NCI-H510A treated with DMSO at 0.1 percent for 48 hours (cell line): ENCODE results near the gene ANKRD36C.
"Not testable (repeated sequence)": the region's sequence is repeated elsewhere in the genome, so short reads cannot be mapped to it uniquely, and the experiment has no call there.

Source experiments
- DNase-seq: peaks from one replicate; lab custom pipeline; 2025; lab: John Stamatoyannopoulos, UW

Gene ANKRD36C

DNA sequence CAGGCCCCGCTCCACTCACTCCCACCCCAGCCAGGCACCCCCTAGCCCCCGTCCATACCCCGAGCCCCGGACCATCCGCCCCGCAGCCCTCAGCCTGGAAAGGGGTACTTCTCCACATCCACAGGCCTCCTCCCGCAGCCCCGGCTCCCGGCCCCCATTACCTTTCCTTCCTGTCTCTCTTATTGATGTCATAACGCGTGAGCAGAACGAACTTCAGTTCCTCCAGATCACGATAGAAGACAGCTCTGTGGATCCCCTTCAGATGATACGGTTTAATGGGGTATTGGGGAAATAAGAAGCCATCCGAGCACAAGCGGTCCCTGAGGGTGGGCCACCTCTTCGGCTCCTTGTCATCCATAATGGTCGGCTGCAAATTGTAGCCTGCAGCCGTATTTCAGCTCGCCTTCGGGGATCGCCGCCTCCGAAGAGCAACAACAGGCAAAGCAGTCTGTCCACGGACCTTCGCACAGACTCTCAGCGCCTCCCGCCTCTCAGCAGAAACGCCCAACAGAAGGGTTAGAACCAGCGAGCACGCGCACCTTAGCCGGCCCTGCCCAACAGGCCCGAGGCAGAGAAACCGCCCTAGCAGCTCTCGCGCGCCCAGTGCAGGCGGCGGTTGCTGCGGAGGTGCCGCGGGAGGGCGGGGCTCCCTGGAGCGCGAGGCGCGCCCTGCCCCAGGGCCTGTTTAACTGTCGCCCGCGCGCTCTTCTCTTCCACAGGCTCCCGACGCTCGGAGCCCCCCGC, at the start of gene ANKRD36C:
ANKRD36C (minus strand) TSS at position 474 of the 744 bp plus-strand sequence; CDS start at position 358, 116 bp downstream.
- not testable (repeated sequence) for DNase-seq

GRCh38 chr2:96035554-96035953, 43.9 kb upstream of the ANKRD36C start:
- DNase-seq = not testable (repeated sequence)

DNA sequence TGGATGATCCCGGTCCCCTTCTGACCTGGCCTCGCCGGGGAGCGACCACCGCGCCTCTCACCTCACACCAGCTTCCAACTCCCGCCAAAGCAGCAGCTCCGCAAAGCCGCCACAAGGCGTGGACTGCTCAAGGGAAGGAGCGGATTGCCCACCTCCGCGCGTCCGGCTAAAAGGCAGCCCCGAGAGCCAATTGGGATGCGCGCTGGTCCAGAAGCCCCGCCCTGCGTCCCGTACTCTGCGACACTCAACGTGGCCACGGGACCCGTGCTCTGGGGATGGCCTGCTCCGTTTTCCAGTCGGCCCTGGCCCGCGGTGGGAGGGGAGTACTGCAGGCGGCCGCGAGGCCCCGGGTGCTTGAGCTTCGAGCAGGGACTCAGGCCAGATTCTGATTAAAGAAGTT, 43.2 kb upstream of the ANKRD36C start, which contains the start of gene GPAT2:
GPAT2 (minus strand) TSS at position 125 of the 400 bp plus-strand sequence. CDS start 2,557 bp downstream, outside the sequence.
- not testable (repeated sequence) for DNase-seq

DNA sequence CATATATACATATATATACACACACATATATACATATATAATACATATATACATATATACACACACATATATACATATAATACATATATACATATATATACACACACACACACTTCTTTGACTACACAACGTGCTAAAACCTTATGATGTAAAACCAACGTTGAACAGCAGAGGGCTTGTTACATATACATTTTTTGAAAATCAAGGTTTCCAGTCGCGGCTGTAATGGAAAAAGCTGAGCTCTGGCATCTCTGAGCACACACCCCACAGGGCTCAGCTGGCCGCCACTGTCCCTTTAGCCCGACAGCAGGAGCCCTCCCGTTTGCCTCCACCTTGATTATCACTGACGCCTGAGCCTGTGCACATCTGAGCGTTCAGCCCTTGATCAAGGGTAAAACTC, 42.4 kb upstream of the ANKRD36C start:
- not testable (repeated sequence) for DNase-seq

DNA sequence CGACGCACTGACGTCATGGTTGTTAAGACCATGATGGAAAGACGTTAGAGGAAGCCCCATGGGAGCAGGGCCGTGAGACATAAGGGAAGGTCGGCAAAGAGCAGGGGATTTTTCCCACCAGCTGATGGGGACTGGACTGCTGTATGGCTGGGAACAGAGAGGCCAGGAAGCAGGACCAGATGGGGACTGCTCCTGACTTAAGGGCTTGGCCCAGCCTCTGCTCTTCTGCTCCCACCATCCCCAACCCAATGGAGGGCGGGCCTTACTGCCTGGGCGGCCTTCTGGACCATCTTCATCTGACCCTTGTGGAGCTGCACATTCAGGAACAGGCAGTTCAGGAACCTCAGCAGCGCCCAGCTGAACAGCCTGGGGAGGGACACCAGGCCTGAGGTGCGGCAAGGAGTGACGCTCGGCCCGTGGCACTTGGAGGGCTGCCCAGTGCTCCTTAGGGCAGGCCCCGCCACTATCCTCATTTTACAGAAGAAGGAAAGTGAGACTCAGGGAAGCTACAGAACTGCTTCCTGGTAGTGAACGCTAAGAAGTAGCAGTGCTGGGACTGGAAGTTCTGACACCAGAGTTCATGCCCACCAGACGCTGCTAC, 36.2 kb upstream of the ANKRD36C start:
- DNase-seq = not testable (repeated sequence)

DNA sequence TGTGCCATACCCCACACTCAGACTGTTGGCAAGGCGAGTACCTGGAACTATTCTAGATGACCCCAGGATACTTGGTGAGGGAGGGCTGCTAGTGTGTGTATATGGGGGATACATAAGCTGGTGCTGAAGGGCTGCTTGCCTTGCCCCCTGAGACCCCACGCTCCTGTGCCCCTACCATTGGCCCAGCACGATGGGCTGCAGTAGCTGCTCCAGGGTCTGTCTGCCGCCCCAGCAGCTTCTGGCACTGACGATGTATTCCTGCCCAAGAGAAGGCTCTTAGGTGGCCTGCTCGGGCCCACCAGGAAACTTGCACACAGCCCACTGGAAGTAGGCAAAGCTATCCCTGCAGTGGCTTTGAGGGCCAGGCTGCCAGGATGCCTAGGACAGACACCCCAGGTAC, 34.1 kb upstream of the ANKRD36C start:
- DNase-seq = not testable (repeated sequence)

GRCh38 chr2:96025194-96025492, 33.5 kb upstream of the ANKRD36C start:
- DNase-seq = no peak

DNA sequence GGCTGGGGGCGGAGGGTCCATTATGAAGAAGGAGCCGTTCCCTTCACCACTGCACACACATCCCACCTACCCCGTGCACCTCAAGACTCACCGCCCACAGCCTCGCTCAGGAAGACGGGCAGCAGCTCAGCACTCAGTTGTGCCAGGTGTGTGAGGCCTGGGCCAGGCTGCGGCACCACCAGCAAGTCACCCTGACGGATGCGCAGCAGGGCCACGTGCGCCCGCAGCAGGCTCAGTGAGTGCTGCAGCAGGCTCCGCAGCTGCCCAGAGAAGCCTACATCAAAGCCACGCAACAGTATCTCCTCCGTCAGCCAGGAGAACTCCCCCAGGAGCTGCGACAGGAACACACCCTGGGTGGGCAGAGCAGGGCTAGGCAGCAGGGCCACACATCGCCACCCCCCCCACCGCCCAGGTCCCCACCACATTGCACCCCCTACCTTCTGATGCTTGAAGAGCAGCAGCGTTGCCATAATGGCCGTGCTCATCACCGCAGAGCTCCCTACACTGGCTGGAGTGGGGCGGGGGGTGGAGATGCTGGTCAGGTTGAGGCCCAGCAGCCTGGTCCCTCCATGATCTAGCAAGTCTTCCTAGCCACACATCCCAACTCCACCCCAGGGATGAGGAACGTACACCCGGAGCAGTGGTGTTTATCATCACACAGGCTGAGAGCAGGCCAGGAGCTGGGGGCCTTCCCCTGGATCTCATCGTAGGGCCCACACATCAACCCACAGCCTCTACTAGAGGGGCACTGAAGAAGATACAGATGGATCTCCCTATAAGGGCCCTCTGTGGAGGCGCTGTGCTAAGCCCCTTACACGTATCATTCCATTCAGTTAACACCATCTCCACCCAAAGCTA, 32.9 kb upstream of the ANKRD36C start:
- DNase-seq = no peak

GRCh38 chr2:96023701-96024100, 32.1 kb upstream of the ANKRD36C start:
- not testable (repeated sequence) for DNase-seq

DNA sequence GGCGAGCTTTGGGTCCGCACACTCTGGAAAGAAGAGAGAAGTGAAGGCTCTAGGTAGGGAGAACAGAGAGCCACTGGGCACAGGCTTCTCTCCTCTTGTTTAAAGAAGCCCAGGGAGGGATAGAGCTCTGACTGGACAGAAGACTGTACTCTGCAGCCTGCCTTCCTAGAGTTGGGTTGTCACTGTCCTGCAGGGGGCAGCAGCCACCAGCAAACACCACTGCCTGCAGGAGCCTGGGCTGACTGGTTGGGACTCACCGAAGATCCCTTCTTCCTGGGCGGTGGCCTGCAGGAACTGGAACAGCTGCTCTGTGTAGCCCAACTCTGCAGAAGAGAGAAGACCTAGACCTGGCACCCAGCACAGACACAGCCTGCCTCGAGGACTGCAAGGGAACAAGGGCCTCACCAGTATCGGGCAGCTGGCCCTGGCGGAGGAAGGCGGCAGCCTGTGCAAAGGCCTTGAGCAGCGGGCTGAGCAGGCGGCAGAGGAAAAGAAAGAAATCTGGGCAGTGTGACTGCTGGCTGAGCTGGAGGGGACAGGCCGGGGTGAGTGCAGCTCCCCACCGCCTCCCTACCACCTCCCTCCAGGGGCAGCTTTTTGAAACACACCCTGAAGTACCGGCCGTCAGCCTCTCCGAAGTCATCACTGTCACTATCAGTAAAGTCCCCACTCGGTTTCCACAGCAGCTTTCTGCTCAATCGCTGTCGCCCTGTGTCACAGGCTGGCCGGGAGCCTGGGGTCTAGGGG, 31.2 kb upstream of the ANKRD36C start:
- DNase-seq = not testable (repeated sequence)

- not testable (repeated sequence) for DNase-seq
Observed at GRCh38 chr2:96022126-96022525, 30.5 kb upstream of the ANKRD36C start.

DNA sequence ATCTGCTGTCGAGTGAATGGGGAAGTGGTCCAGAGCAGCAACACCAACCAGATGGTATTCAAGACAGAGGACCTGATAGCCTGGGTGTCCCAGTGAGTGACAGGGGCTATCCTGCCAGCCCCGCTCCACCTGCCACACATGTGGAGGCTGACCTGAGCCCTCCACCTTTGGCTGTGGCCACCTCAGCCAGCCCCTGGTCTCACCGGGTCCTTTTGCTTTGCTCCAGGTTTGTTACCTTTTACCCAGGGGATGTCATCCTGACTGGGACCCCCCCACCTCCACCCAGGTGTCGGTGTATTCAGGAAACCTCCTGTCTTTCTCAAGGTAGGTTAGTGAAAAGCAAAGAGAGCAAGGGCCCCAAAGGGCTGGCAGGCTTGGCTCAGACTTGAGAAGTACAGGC, 29.5 kb upstream of the ANKRD36C start:
- not testable (repeated sequence) for DNase-seq

GRCh38 chr2:96019909-96020590, 28.4 kb upstream of the ANKRD36C start:
- not testable (repeated sequence) for DNase-seq

DNA sequence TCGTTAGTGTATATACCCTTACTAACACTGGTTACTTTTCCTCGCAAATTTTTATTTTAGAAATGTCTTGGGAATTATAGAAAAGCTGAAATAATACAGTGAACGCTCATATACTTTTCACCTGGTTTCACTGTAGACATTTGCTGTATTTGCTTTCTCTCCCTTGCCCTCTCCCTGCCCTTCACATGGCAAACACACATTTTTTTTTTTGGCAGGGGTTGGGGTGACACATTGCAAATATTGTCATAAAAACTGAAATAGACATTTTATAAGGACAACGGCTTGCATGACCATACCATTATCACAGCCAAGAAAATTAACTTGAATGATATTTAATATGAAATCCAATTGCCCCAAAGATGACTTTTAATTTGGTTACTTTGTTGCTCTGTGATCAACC, 24.7 kb upstream of the ANKRD36C start:
- not testable (repeated sequence) for DNase-seq

DNA sequence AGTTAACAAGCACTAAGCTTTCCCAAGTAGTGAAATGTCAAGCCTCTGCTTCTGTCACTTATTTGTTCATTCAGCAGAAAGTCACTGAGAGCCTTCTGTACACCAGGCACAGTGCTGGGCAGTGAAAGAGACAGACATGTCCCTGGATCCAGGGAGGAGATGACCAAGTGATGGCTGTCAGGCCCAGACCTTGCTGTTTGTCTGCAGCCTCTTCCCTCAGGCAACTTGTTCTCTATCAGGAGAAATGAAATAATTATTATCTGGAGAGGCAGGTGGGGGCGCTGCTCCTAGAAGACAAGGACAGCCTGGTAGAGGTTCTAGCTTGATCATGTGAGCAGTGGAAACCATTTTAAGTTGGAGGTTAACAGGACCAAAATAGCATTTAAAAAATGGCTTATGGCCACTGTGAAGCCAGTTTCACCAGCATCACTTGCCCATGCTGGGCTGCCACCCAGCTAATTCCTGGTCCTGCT, 21.2 kb upstream of the ANKRD36C start:
- not testable (repeated sequence) for DNase-seq

DNA sequence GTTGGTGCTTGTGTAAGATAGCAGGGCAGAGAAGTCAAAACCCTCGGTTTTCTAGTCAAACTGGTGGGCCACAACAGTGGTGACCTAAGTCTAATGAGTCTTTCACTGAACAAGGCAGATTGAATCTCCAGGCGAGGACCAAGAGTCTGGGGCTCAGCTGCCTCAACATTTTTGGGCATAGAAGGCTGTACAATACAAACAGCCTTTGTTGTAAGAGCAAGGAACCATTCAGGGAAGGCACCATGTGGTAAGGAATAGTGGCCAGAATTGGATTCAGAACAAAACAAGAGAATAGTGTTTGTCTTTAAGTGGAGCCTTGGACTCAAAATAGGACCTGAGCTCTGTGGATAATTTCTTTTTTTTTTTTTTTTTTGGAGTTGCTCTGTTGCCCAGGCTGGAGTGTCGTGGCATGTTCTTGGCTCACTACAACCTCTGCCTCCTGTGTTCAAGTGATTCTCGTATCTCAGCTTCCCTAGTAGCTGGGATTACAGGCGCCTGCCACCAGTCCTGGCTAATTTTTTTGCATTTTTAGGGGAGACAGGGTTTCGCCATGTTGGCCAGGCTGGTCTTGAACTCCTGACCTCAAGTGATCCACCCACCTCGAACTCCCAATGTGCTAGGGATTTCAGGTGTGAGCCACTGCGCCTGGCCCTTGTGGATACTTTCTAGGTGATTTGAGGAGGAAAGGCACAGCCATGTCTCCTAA, 20.6 kb upstream of the ANKRD36C start:
- DNase-seq = not testable (repeated sequence)

- DNase-seq = not testable (repeated sequence)
Observed at GRCh38 chr2:96011129-96011455, 19.5 kb upstream of the ANKRD36C start.

- DNase-seq = not testable (repeated sequence)
Observed at GRCh38 chr2:96010320-96011128, 18.9 kb upstream of the ANKRD36C start.

GRCh38 chr2:96009833-96010232, 18.2 kb upstream of the ANKRD36C start:
- DNase-seq = not testable (repeated sequence)

DNA sequence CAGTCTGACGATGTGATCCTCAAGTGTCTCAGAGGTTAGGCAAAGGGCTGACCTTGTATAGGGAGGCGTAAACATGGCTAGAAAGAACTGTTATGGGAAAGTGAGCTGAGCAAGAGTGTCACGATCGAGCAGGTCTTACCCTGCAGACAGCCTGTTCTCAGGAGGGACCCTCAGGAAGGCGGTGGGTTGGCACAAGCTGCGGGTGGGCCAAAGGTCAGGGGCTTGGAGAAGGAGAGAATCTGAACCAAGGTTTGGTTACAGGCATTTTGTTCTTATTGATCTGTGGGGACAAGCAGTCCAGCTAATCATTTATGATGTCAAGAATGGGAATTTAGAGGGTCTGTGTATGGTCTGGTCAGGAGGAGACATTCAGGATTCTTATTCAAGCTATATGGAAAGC, 16.4 kb upstream of the ANKRD36C start:
- DNase-seq = not testable (repeated sequence)
